ENCODE data around the gene HPDL. TPM values are rescaled to one million over a fixed set of nuclear protein-coding genes. Genes with fewer than 3 reads are reported as not detected.

The HPDL gene
- total RNA-seq (2022; extraction: Qiagen RNA extraction; ENCODE audit: low read depth) = 3.6 to 5.3 TPM (median 3.9 TPM) in 5 replicates

DNA sequence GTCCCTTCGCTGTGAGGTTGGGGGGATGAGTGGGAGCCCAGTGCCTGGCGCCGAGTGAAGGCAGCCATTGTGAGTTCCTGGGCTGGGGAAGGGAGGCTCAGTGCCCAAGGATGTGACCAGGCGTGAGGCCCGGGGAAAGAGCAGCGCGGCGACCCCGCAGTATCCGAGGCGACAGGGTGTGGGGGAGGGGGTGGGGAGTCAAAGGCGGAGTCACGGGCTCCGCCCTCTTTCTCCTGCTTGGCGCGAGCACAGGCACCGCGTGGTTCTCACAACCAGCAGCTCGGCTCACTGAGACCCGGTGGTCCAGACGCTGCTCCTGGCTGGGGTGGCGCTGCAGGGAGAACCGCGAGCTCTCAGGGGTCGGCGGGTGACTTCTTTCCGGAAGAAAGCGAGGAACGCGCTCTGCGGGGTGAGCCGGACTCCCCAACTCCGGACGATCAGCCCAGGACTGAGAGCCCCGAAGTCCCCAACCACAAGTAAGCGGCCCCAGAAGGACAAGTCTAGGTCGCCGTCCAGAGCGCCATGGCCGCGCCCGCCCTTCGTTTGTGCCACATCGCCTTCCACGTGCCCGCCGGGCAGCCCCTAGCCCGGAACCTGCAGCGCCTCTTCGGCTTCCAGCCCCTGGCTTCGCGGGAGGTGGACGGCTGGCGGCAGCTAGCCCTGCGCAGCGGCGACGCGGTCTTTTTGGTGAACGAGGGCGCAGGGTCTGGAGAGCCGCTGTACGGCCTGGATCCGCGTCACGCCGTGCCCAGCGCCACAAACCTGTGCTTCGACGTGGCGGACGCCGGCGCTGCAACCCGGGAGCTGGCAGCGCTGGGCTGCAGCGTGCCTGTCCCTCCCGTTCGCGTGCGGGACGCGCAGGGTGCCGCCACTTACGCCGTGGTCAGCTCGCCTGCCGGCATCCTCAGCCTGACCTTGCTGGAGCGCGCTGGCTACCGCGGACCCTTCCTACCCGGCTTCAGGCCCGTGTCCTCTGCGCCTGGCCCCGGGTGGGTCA lies at the start of gene HPDL:
HPDL (plus strand) TSS at position 269 of the 997 bp plus-strand sequence; CDS start at position 523, 254 bp downstream.

DNA sequence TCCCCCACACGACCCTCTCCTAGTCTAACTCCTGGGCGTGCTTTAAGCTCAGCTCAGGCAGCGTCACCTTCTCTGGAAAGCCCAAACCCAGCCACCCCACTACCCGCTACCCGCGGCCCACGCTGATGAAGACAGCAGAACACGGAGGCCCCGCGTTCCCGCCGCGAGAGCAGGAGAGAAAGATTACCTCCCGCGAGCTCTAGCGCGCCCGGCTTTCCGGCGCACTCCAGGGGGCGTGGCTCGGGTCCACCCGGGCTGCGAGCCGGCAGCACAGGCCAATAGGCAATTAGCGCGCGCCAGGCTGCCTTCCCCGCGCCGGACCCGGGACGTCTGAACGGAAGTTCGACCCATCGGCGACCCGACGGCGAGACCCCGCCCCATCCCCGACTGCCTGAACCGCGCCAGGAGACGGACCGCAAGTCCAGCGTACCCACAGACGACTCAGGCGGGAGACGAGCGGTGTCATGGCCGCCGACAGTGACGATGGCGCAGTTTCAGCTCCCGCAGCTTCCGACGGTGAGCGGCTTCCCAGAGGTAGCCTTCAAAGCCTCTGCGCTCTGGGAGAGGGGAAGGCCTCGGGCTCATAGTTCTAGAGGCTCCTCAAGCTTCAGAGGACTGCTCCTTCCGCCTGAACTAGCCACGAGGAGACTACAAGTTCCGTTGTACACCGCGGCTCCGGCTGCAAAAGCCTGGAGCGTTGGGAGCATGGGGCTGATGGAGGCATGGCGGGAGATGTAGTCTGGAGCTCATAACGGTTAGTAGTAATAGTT lies 13.3 kb downstream of the HPDL start, which contains the start of the genes MUTYH and TOE1:
MUTYH (minus strand) TSS at position 652 of the 770 bp plus-strand sequence. CDS start 5,935 bp downstream, outside the sequence.
TOE1 (plus strand) TSS at position 382 of the 770 bp plus-strand sequence; CDS start at position 465, 83 bp downstream.

Other genes starting within 250 kb of the HPDL start
- 0.45 to 0.87 TPM (median 0.58 TPM) in 5 replicates for gene ZSWIM5, start 120.3 kb upstream of the HPDL start, total RNA-seq (2022; extraction: Qiagen RNA extraction; ENCODE audit: low read depth)
- gene TOE1, start 13.3 kb downstream of the HPDL start, total RNA-seq (2022; extraction: Qiagen RNA extraction; ENCODE audit: low read depth) = 12.3 to 14.5 TPM (median 13.2 TPM) in 5 replicates
- gene MUTYH, start 13.5 kb downstream of the HPDL start, total RNA-seq (2022; extraction: Qiagen RNA extraction; ENCODE audit: low read depth) = 7.4 to 10.8 TPM (median 10.2 TPM) in 5 replicates
- 0.29 to 0.49 TPM (median 0.32 TPM) in 5 replicates for gene TESK2, start 164.3 kb downstream of the HPDL start, total RNA-seq (2022; extraction: Qiagen RNA extraction; ENCODE audit: low read depth)
- gene CCDC163, start 173.2 kb downstream of the HPDL start, total RNA-seq (2022; extraction: Qiagen RNA extraction; ENCODE audit: low read depth) = 1.5 to 2.3 TPM (median 1.7 TPM) in 5 replicates
- gene MMACHC, start 173.4 kb downstream of the HPDL start, total RNA-seq (2022; extraction: Qiagen RNA extraction; ENCODE audit: low read depth) = 1.5 to 2.0 TPM (median 1.7 TPM) in 5 replicates
- gene PRDX1, start 195.0 kb downstream of the HPDL start, total RNA-seq (2022; extraction: Qiagen RNA extraction; ENCODE audit: low read depth) = 2,161 to 2,321 TPM (median 2,215 TPM) in 5 replicates
- 72.4 to 81.4 TPM (median 80.6 TPM) in 5 replicates for gene AKR1A1, start 223.9 kb downstream of the HPDL start, total RNA-seq (2022; extraction: Qiagen RNA extraction; ENCODE audit: low read depth)

Data from A549 treated with CpdA at 1 μM for 4 hours (cell line).